OCI-LY7 (cell line): ENCODE data around the gene ARHGAP26. TPM values are rescaled to one million over a fixed set of nuclear protein-coding genes. Genes with fewer than 3 reads are reported as not detected.

ENCODE experiments used
- BruUV-seq: library from RNA; stranded (reverse); fragments of 400-500 nt; replicated peaks from 2 replicates; lab custom pipeline; 2021; lab: Mats Ljungman, UMichigan
- CTCF ChIA-PET: fragments of 300-600 bp; sonication (Branson Sonifier 250); formaldehyde crosslinking; loops from one replicate; lab custom pipeline; 2022; ENCODE audit warnings: antibody characterized with exemption; ENCODE audit not compliant: unreplicated experiment; lab: Charles Lee
- POLR2A ChIA-PET: fragments of 300-600 bp; sonication (Branson Sonifier 250); formaldehyde crosslinking; loops from one replicate; lab custom pipeline; 2022; ENCODE audit warnings: antibody characterized with exemption; lab: Charles Lee
- DNase-seq: peaks from one replicate; pipeline ENCODE4 v3.0.0-alpha.2; 2015; ENCODE audit warnings: low spot score
- H2AFZ ChIP-seq: fragments of 200-600 bp; sonication (generic), shearing (Covaris generic); 2 replicates; pipeline ENCODE4 v1.6.1; 2014; ENCODE audit warnings: mild to moderate bottlenecking, antibody characterized with exemption, low read length, moderate library complexity
- H3K27ac ChIP-seq: fragments of 200-600 bp; sonication (generic); 2 replicates; pipeline ENCODE4 v1.5.1; 2014; ENCODE audit warnings: mixed run types, low read depth, mild to moderate bottlenecking, moderate library complexity, low read length, inconsistent platforms; ENCODE audit not compliant: poor library complexity, severe bottlenecking
- H3K36me3 ChIP-seq: fragments of 200-600 bp; sonication (generic); 2 replicates; pipeline ENCODE4 v1.6.1; 2014; ENCODE audit warnings: mild to moderate bottlenecking, antibody characterized with exemption, low read length, moderate library complexity, mixed read lengths; ENCODE audit not compliant: insufficient read depth
- H3K4me1 ChIP-seq: fragments of 200-600 bp; sonication (generic); 2 replicates; pipeline ENCODE4 v1.5.1; 2014; ENCODE audit warnings: mild to moderate bottlenecking, low read length; ENCODE audit not compliant: insufficient read depth, poor library complexity, severe bottlenecking
- H3K4me2 ChIP-seq: fragments of 200-600 bp; sonication (generic); 2 replicates; pipeline ENCODE4 v1.6.1; 2014; ENCODE audit warnings: mild to moderate bottlenecking, low read length
- H3K4me3 ChIP-seq: fragments of 200-600 bp; sonication (generic); 2 replicates; pipeline ENCODE4 v1.5.1; 2014; ENCODE audit warnings: mild to moderate bottlenecking, low read depth, low read length; ENCODE audit not compliant: poor library complexity, severe bottlenecking
- H3K79me2 ChIP-seq: fragments of 200-600 bp; sonication (generic); 2 replicates; pipeline ENCODE4 v1.6.1; 2016; ENCODE audit warnings: low read depth, mild to moderate bottlenecking, low read length, moderate library complexity, mixed read lengths; ENCODE audit not compliant: insufficient read depth
- H3K9me2 ChIP-seq: fragments of 200-600 bp; sonication (generic); 2 replicates; pipeline ENCODE4 v1.6.1; 2016; ENCODE audit warnings: mild to moderate bottlenecking, low read length, mixed read lengths; ENCODE audit not compliant: insufficient read depth
- H3K9me3 ChIP-seq: fragments of 200-600 bp; sonication (generic); 2 replicates; pipeline ENCODE4 v1.6.1; 2014; ENCODE audit warnings: mild to moderate bottlenecking, mixed run types, low read length, mixed read lengths
- H4K20me1 ChIP-seq: fragments of 200-600 bp; sonication (generic); 2 replicates; pipeline ENCODE4 v1.6.1; 2014; ENCODE audit warnings: mild to moderate bottlenecking, antibody characterized with exemption, low read length, moderate library complexity, mixed read lengths; ENCODE audit not compliant: insufficient read depth
- CTCF ChIP-seq: fragments of 200-600 bp; sonication (generic); conservative IDR thresholded peaks from 2 replicates; pipeline ENCODE4 v1.5.1; 2014; ENCODE audit warnings: mild to moderate bottlenecking, antibody characterized with exemption, low read length, moderate library complexity, mixed read lengths
- EZH2phosphoT487 ChIP-seq: fragments of 200-600 bp; sonication (generic); IDR thresholded peaks from 2 replicates; pipeline ENCODE4 v1.6.1; 2018; ENCODE audit warnings: low read depth, borderline replicate concordance, mild to moderate bottlenecking, mixed run types, antibody characterized with exemption, low read length, moderate library complexity, mixed read lengths
- intact Hi-C: fragments of 100-400 bp; cut with micrococcal nuclease; formaldehyde crosslinking; loops from one replicate; pipeline ENCODE4 v1.10.0; 2022; ENCODE audit not compliant: unreplicated experiment
- total RNA-seq, 2 experiments: library from RNA; depleted of rRNA in 1 of 2; stranded (reverse); fragments of >200 nt in 1 of 2; shearing (Covaris generic) in 1 of 2; gene quantifications; 2 replicates each; pipeline ENCODE4 v1.2.3, GENCODE V29; 2014 to 2022

The ARHGAP26 gene
- total RNA-seq, 2 experiments from 2014 or later: 7.0 to 19.1 TPM

- no peak overlapping the region for H3K4me2 ChIP-seq
- no peak overlapping the region for H3K27ac ChIP-seq
- CTCF ChIA-PET: no interaction called here
- H3K79me2 ChIP-seq: no peaks in the 10 kb centered on the region
- POLR2A ChIA-PET: no interaction called here
- TF ChIP-seq EZH2phosphoT487: no peak
- no peak for TF ChIP-seq CTCF
- H4K20me1 ChIP-seq: no peaks in the 10 kb centered on the region
- H3K36me3 ChIP-seq: no peaks in the 10 kb centered on the region
- no peaks in the 10 kb centered on the region for H3K4me1 ChIP-seq
- H2AFZ ChIP-seq: no peak overlapping the region
- H3K9me2 ChIP-seq: no peaks in the 10 kb centered on the region
- intact Hi-C loops: no loop called here
- BruUV-seq: no TSS peak
- no peak overlapping the region for H3K4me3 ChIP-seq
- no peaks in the 10 kb centered on the region for H3K9me3 ChIP-seq
- DNase-seq: no peak
These were observed 466.5 kb downstream of the ARHGAP26 start for GRCh38 chr5:143236682-143237081.

GRCh38 chr5:143237664-143238063 is 467.5 kb downstream of the ARHGAP26 start:
- H3K9me3 ChIP-seq: no peaks in the 10 kb centered on the region
- CTCF ChIA-PET: no interaction called here
- intact Hi-C loops: no loop called here

More at GRCh38 chr5:143237664-143238063, 467.5 kb downstream of the ARHGAP26 start:
- Histone ChIP-seq H4K20me1 (no peaks in the 10 kb centered on the region), H3K4me3 (no peak overlapping the region), H3K79me2 (no peaks in the 10 kb centered on the region), H3K4me2 (no peak overlapping the region), H2AFZ (no peak overlapping the region), H3K9me2 (no peaks in the 10 kb centered on the region), H3K4me1 (no peaks in the 10 kb centered on the region), H3K36me3 (no peaks in the 10 kb centered on the region), H3K27ac (no peak overlapping the region)
- POLR2A ChIA-PET: interaction anchor here (1.0 kb wide), 1 partner anchor 148 kb away, joined by 3 read pairs; no protein-coding TSS in a partner anchor
- no peak for DNase-seq
- BruUV-seq: no TSS peak
- TF ChIP-seq CTCF (no peak), EZH2phosphoT487 (no peak)
